BJ (cell line): ENCODE results near the gene PFKL. TPM values are rescaled to one million over a fixed set of nuclear protein-coding genes. Genes with fewer than 3 reads are reported as not detected.

Experiments
- CTCF ChIA-PET: fragments of 350-600 bp; formaldehyde crosslinking; extraction: SDS; loops from one replicate; lab custom pipeline; 2021; ENCODE audit warnings: antibody characterized with exemption, inconsistent platforms; lab: Yijun Ruan, JAX
- POLR2A ChIA-PET: fragments of 300-600 bp; sonication (Branson Sonifier 250); formaldehyde crosslinking; extraction: SDS; loops from one replicate; lab custom pipeline; 2021; ENCODE audit warnings: antibody characterized with exemption; lab: Charles Lee
- DNase-seq: peaks from one replicate; pipeline ENCODE4 v3.0.0-alpha.2; 2011; ENCODE audit warnings: low read depth
- H3K27me3 ChIP-seq: 2 replicates; pipeline ENCODE4 v1.6.0; 2011; ENCODE audit warnings: low read length; ENCODE audit not compliant: control insufficient read depth, insufficient read depth
- H3K36me3 ChIP-seq: 2 replicates; pipeline ENCODE4 v1.5.1; 2011; ENCODE audit warnings: low read length; ENCODE audit not compliant: control insufficient read depth, insufficient read depth
- H3K4me3 ChIP-seq: 2 replicates; pipeline ENCODE4 v1.5.1; 2011; ENCODE audit warnings: low read depth, mild to moderate bottlenecking, control low read depth, low read length
- polyA plus RNA-seq: library from polyadenylated mRNA; depleted of rRNA; stranded (reverse); fragments of >200 nt; gene quantifications from 2 replicates; pipeline ENCODE4 v1.2.3, GENCODE V29; 2011
- TF ChIP-seq, protein P1 (sequence below): IDR thresholded peaks from 2 replicates; pipeline ENCODE4 v1.5.1; 2011; ENCODE audit warnings: low read depth, mild to moderate bottlenecking, control low read depth, inconsistent platforms, low read length, moderate library complexity; ENCODE audit not compliant: insufficient read depth

The PFKL gene
- polyA plus RNA-seq, 1 experiment, result 152 TPM

DNA sequence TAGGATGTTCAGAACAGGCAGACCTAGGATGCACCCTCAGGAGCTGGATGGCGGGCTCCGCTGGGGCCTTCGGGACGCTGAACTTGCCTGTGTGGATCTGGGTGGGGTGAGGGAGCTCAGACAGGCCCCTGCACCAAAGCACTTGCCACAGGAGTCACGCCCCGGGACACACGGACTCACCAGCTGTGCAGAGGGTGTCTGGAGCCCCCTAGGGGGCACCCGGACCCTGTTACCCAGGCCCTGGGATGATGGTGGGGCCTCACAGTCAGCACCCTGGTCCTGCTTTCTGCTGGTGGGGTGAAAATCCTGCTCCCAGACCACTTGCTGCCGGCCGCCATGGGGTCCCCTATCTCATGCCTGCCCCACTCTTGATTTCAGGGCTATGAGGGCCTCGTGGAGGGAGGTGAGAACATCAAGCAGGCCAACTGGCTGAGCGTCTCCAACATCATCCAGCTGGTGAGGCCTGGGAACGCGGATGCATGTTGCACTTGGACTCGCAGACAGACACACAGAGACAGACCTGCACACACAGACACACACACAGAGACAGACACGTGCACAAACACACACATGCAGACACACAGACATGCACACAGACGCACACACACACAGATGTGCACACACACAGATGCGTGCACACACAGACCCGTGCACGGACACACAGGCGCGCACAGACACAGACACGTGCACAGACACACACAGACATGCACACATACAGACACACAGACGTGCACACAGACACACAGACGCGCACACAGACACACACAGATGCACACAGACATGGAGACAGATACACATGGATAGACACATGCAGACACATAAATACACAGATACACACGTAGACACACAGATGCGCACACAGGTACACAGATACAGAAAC lies 11.0 kb downstream of the PFKL start:
- Histone ChIP-seq H3K4me3 (no peak overlapping the region), H3K27me3 (no peaks in the 10 kb centered on the region), H3K36me3 (peaks cover 69% of the 10 kb centered on the region)
- ChIA-PET POLR2A (no interaction called here), CTCF (no interaction called here)
- no peak for DNase-seq
- TF ChIP-seq, protein P1, sequence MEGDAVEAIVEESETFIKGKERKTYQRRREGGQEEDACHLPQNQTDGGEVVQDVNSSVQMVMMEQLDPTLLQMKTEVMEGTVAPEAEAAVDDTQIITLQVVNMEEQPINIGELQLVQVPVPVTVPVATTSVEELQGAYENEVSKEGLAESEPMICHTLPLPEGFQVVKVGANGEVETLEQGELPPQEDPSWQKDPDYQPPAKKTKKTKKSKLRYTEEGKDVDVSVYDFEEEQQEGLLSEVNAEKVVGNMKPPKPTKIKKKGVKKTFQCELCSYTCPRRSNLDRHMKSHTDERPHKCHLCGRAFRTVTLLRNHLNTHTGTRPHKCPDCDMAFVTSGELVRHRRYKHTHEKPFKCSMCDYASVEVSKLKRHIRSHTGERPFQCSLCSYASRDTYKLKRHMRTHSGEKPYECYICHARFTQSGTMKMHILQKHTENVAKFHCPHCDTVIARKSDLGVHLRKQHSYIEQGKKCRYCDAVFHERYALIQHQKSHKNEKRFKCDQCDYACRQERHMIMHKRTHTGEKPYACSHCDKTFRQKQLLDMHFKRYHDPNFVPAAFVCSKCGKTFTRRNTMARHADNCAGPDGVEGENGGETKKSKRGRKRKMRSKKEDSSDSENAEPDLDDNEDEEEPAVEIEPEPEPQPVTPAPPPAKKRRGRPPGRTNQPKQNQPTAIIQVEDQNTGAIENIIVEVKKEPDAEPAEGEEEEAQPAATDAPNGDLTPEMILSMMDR, result no peak

DNA sequence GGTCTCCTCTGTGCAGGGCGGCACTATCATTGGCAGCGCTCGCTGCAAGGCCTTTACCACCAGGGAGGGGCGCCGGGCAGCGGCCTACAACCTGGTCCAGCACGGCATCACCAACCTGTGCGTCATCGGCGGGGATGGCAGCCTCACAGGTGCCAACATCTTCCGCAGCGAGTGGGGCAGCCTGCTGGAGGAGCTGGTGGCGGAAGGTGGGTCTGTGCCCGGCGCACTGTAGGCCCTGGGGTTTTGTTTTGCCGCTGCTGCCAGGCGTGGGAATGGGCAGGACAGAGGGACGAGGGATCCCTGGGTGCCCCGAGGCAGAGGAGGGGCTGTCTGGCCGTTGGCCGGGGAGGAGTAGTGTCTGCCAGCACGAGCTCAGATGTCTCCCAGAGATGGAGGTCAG lies 12.2 kb downstream of the PFKL start:
- TF ChIP-seq, protein P1, result no peak
- no peak for DNase-seq
- Histone ChIP-seq H3K27me3 (no peaks in the 10 kb centered on the region), H3K4me3 (no peak overlapping the region), H3K36me3 (peaks cover 71% of the 10 kb centered on the region)
- CTCF ChIA-PET, result interaction anchor here (1.4 kb wide), 1 partner anchor 14 kb away, joined by 5 read pairs; no protein-coding TSS in a partner anchor
- POLR2A ChIA-PET, result no interaction called here

GRCh38 chr21:44312716-44313115 lies 12.9 kb downstream of the PFKL start:
- Histone ChIP-seq H3K27me3 (no peaks in the 10 kb centered on the region), H3K36me3 (peaks cover 66% of the 10 kb centered on the region), H3K4me3 (no peak overlapping the region)
- TF ChIP-seq, protein P1, result no peak
- DNase-seq, result no peak
- POLR2A ChIA-PET, result no interaction called here
- CTCF ChIA-PET, result interaction anchor here (1.4 kb wide), 1 partner anchor 15 kb away, joined by 5 read pairs; no protein-coding TSS in a partner anchor

GRCh38 chr21:44313451-44313850 lies 13.6 kb downstream of the PFKL start:
- ChIA-PET POLR2A (no interaction called here), CTCF (interaction anchor here (1.1 kb wide), 1 partner anchor 9 kb away, joined by 3 read pairs; no protein-coding TSS in a partner anchor)
- DNase-seq, result no peak
- H3K36me3 ChIP-seq, result peaks cover 67% of the 10 kb centered on the region
- H3K27me3 ChIP-seq, result no peaks in the 10 kb centered on the region
- TF ChIP-seq, protein P1, result no peak
- no peak overlapping the region for H3K4me3 ChIP-seq

DNA sequence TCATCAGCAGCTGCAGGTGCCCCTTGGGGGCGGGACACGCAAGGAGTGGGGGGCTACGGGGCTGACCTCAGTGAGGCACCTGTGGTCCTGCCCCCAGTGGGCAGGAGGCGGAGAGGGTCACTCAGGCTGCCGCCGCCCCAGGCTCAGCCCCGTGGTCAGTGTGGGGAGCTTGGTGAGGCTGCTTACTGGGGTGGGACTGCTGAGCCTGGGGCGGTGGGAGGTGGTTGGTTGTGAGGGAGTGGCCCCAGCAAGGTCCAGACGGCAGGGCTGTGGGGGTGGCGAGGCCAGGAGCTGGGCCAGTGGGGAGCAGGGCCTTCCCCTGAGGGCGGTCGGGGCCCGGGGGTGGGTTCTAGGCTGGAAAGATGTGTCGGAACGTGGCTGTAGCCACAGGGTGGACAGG lies 14.3 kb downstream of the PFKL start:
- POLR2A ChIA-PET, result no interaction called here

More for the DNA sequence above, 14.3 kb downstream of the PFKL start:
- no peak for DNase-seq
- TF ChIP-seq, protein P1, result no peak
- Histone ChIP-seq H3K36me3 (peaks cover 65% of the 10 kb centered on the region), H3K4me3 (no peak overlapping the region), H3K27me3 (no peaks in the 10 kb centered on the region)
- CTCF ChIA-PET, result interaction anchor here (1.1 kb wide), 1 partner anchor 10 kb away, joined by 3 read pairs; no protein-coding TSS in a partner anchor
